Neural cell (in vitro differentiated cells): ENCODE results near the gene DPF3. TPM values are rescaled to one million over a fixed set of nuclear protein-coding genes. Genes with fewer than 3 reads are reported as not detected.

Source experiments
- H2AFZ ChIP-seq: fragments of 200-600, 300-800 bp; sonication (generic), shearing (Covaris generic); 2 replicates; pipeline ENCODE4 v1.6.0; 2014; ENCODE audit warnings: low read depth, mild to moderate bottlenecking, antibody characterized with exemption, low read length, moderate library complexity
- H3F3A ChIP-seq: fragments of 200-600 bp; shearing (Covaris generic); 2 replicates; pipeline ENCODE4 v1.6.1; 2016; ENCODE audit warnings: mild to moderate bottlenecking, moderate library complexity, mixed read lengths, antibody characterized with exemption, low read length; ENCODE audit not compliant: insufficient read depth, poor library complexity, severe bottlenecking
- H3K27ac ChIP-seq: fragments of 200-600, 300-800 bp; sonication (generic), shearing (Covaris generic); 2 replicates; pipeline ENCODE4 v1.5.1; 2014; ENCODE audit warnings: mild to moderate bottlenecking, low read length, moderate library complexity
- H3K27me3 ChIP-seq: fragments of 300-800, 200-600 bp; sonication (generic), shearing (Covaris generic); 2 replicates; pipeline ENCODE4 v1.6.0; 2014; ENCODE audit warnings: mild to moderate bottlenecking, low read depth, low read length, moderate library complexity; ENCODE audit not compliant: insufficient read depth
- H3K36me3 ChIP-seq: fragments of 300-800, 200-600 bp; sonication (generic), shearing (Covaris generic); 2 replicates; pipeline ENCODE4 v1.5.1; 2014; ENCODE audit warnings: mild to moderate bottlenecking, antibody characterized with exemption, low read length, moderate library complexity; ENCODE audit not compliant: insufficient read depth
- H3K4me2 ChIP-seq: fragments of 300-800, 200-600 bp; sonication (generic), shearing (Covaris generic); 2 replicates; pipeline ENCODE4 v1.6.0; 2014; ENCODE audit warnings: mild to moderate bottlenecking, low read length
- H3K4me3 ChIP-seq: fragments of 300-800, 200-600 bp; sonication (generic), shearing (Covaris generic); 2 replicates; pipeline ENCODE4 v1.5.1; 2014; ENCODE audit warnings: mild to moderate bottlenecking, low read length, moderate library complexity
- H3K79me2 ChIP-seq: fragments of 200-600 bp; shearing (Covaris generic); replicated peaks from 2 replicates; pipeline ENCODE4 v1.6.0; 2014; ENCODE audit warnings: mild to moderate bottlenecking, low read length, moderate library complexity; ENCODE audit not compliant: insufficient read depth
- H3K9ac ChIP-seq: fragments of 300-800, 200-600 bp; sonication (generic), shearing (Covaris generic); 2 replicates; pipeline ENCODE4 v1.6.1; 2016; ENCODE audit warnings: mild to moderate bottlenecking, low read length, mixed read lengths
- H3K9me2 ChIP-seq: fragments of 200-600 bp; shearing (Covaris generic); 2 replicates; pipeline ENCODE4 v1.6.1; 2016; ENCODE audit warnings: mild to moderate bottlenecking, low read length, mixed read lengths; ENCODE audit not compliant: insufficient read depth
- H3K9me3 ChIP-seq: fragments of 200-600, 300-800 bp; sonication (generic), shearing (Covaris generic); 2 replicates; pipeline ENCODE4 v1.6.1; 2016; ENCODE audit warnings: mild to moderate bottlenecking, mixed run types, low read length, moderate library complexity, mixed read lengths
- H4K20me1 ChIP-seq: fragments of 200-600 bp; shearing (Covaris generic); 2 replicates; pipeline ENCODE4 v1.6.1; 2016; ENCODE audit warnings: mild to moderate bottlenecking, mixed run types; ENCODE audit not compliant: insufficient read depth
- CTCF ChIP-seq: fragments of 450-650 bp; IDR thresholded peaks from 2 replicates; pipeline ENCODE4 v1.5.1; 2014; ENCODE audit warnings: antibody characterized with exemption, mild to moderate bottlenecking, moderate library complexity; ENCODE audit not compliant: poor library complexity, severe bottlenecking
- EP300 ChIP-seq: fragments of 450-650 bp; conservative IDR thresholded peaks from 2 replicates; pipeline ENCODE4 v1.6.1; 2014; ENCODE audit warnings: antibody characterized with exemption, mild to moderate bottlenecking, moderate library complexity; ENCODE audit not compliant: poor library complexity, severe bottlenecking
- EZH2 ChIP-seq: fragments of 200-600, 300-800 bp; shearing (Covaris generic), sonication (generic); IDR thresholded peaks from 2 replicates; pipeline ENCODE4 v1.6.1; 2014; ENCODE audit warnings: antibody characterized with exemption, low read length, borderline replicate concordance, mild to moderate bottlenecking; ENCODE audit not compliant: insufficient read depth, poor library complexity, severe bottlenecking
- MXI1 ChIP-seq: fragments of 450-650 bp; conservative IDR thresholded peaks from 2 replicates; pipeline ENCODE4 v1.6.1; 2014; ENCODE audit warnings: antibody characterized with exemption, mild to moderate bottlenecking; ENCODE audit not compliant: poor library complexity, severe bottlenecking
- POLR2AphosphoS5 ChIP-seq: IDR thresholded peaks from 2 replicates; pipeline ENCODE4 v1.6.1; 2012
- RAD21 ChIP-seq: fragments of 450-650 bp; conservative IDR thresholded peaks from 2 replicates; pipeline ENCODE4 v1.6.1; 2014; ENCODE audit warnings: antibody characterized with exemption, mild to moderate bottlenecking, moderate library complexity
- REST ChIP-seq: IDR thresholded peaks from 2 replicates; pipeline ENCODE4 v1.6.1; 2012; ENCODE audit warnings: borderline replicate concordance
- SMC3 ChIP-seq: fragments of 450-650 bp; conservative IDR thresholded peaks from 2 replicates; pipeline ENCODE4 v1.6.1; 2014; ENCODE audit warnings: antibody characterized with exemption, mild to moderate bottlenecking, moderate library complexity; ENCODE audit not compliant: poor library complexity
- TAF1 ChIP-seq: IDR thresholded peaks from 2 replicates; pipeline ENCODE4 v1.6.1; 2012; ENCODE audit warnings: low read depth
- polyA plus RNA-seq: library from polyadenylated mRNA; depleted of rRNA; stranded (reverse); fragments of >200 nt; gene quantifications from 2 replicates; pipeline ENCODE4 v1.2.3, GENCODE V29; 2014

Gene DPF3
- polyA plus RNA-seq, 1 donor from 2014 or later: 2.9 TPM

GRCh38 chr14:72828604-72829003 is 65.3 kb downstream of the DPF3 start:
- no peak overlapping the region for H3K4me2 ChIP-seq
- H3K9ac ChIP-seq: no peak overlapping the region
- H4K20me1 ChIP-seq: no peaks in the 10 kb centered on the region
- H3K27ac ChIP-seq: no peak overlapping the region
- H3K27me3 ChIP-seq: no peaks in the 10 kb centered on the region
- no peak for TF ChIP-seq REST
- TF ChIP-seq CTCF: no peak
- no peak for TF ChIP-seq EZH2
- TF ChIP-seq RAD21: no peak
- no peak for TF ChIP-seq MXI1
- no peak for TF ChIP-seq EP300
- no peak for TF ChIP-seq SMC3
- TF ChIP-seq POLR2AphosphoS5: no peak
- TF ChIP-seq TAF1: no peak
- H3K36me3 ChIP-seq: no peaks in the 10 kb centered on the region
- H3F3A ChIP-seq: no peaks in the 10 kb centered on the region
- H3K79me2 ChIP-seq: no peaks in the 10 kb centered on the region
- no peak overlapping the region for H3K4me3 ChIP-seq
- H3K9me3 ChIP-seq: no peaks in the 10 kb centered on the region
- no peak overlapping the region for H2AFZ ChIP-seq
- H3K9me2 ChIP-seq: no peaks in the 10 kb centered on the region

DNA sequence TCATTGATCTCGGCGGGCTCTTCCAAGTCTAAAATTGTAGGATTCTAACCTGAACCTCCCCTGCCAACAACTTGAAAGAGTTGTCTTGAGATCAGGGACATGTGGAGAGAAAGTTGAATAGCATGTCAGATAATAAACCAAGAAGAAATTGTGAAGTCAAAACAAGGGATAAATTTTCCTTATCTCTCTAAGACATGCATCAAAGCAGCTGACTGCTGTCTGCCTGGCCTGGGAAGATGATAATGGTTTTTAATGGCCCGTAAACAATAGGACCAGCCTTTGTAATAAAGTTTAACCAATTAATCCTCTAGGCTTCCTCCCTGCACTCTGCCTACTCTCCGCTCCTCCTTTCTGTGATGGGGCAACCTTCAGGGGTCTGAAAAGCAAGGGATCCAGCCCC is 67.9 kb downstream of the DPF3 start:
- no peaks in the 10 kb centered on the region for H3K9me3 ChIP-seq
- no peaks in the 10 kb centered on the region for H3K27me3 ChIP-seq
- no peaks in the 10 kb centered on the region for H3K79me2 ChIP-seq

More for the DNA sequence above, 67.9 kb downstream of the DPF3 start:
- Histone ChIP-seq H3K9me2 (no peaks in the 10 kb centered on the region), H3K9ac (no peak overlapping the region), H2AFZ (no peak overlapping the region), H4K20me1 (no peaks in the 10 kb centered on the region), H3K36me3 (no peaks in the 10 kb centered on the region), H3K4me2 (no peak overlapping the region), H3F3A (no peaks in the 10 kb centered on the region), H3K4me3 (no peak overlapping the region), H3K27ac (no peak overlapping the region)
- TF ChIP-seq EZH2: no peak
- no peak for TF ChIP-seq CTCF
- TF ChIP-seq EP300: no peak
- no peak for TF ChIP-seq TAF1
- no peak for TF ChIP-seq SMC3
- TF ChIP-seq MXI1: no peak
- no peak for TF ChIP-seq RAD21
- TF ChIP-seq POLR2AphosphoS5: no peak
- TF ChIP-seq REST: no peak
